MM.1S (cell line): ENCODE data around the gene C2orf74.

Experiments
- CTCF ChIP-seq: fragments of 300-600 bp; sonication (generic); IDR thresholded peaks from 2 replicates; pipeline ENCODE4 v1.5.1; 2016; ENCODE audit warnings: antibody characterized with exemption, low read length, mixed read lengths
- EZH2 ChIP-seq: fragments of 300-600 bp; sonication (generic); optimal IDR thresholded peaks from 2 replicates; pipeline ENCODE3; 2017; ENCODE audit warnings: low read depth, mild to moderate bottlenecking, antibody characterized with exemption, low read length, mixed read lengths
- EZH2phosphoT487 ChIP-seq: fragments of 300-600 bp; sonication (generic); IDR thresholded peaks from 2 replicates; pipeline ENCODE4 v1.6.1; 2018; ENCODE audit warnings: antibody characterized with exemption, low read length

GRCh38 chr2:61172671-61173070, 10.7 kb downstream of the C2orf74 start:
- TF ChIP-seq EZH2 = no peak
- TF ChIP-seq EZH2phosphoT487 = no peak
- no peak for TF ChIP-seq CTCF
